Measurements from ENCODE around the gene ADORA1.

GRCh38 chr1:203177036-203177405, 49.5 kb downstream of the ADORA1 start:
- TF ChIP-seq, protein P1, sequence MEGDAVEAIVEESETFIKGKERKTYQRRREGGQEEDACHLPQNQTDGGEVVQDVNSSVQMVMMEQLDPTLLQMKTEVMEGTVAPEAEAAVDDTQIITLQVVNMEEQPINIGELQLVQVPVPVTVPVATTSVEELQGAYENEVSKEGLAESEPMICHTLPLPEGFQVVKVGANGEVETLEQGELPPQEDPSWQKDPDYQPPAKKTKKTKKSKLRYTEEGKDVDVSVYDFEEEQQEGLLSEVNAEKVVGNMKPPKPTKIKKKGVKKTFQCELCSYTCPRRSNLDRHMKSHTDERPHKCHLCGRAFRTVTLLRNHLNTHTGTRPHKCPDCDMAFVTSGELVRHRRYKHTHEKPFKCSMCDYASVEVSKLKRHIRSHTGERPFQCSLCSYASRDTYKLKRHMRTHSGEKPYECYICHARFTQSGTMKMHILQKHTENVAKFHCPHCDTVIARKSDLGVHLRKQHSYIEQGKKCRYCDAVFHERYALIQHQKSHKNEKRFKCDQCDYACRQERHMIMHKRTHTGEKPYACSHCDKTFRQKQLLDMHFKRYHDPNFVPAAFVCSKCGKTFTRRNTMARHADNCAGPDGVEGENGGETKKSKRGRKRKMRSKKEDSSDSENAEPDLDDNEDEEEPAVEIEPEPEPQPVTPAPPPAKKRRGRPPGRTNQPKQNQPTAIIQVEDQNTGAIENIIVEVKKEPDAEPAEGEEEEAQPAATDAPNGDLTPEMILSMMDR (CRISPR knock-in tag; IDR thresholded peaks at IDR 0.05) = no peak
- TF ChIP-seq, protein P2, sequence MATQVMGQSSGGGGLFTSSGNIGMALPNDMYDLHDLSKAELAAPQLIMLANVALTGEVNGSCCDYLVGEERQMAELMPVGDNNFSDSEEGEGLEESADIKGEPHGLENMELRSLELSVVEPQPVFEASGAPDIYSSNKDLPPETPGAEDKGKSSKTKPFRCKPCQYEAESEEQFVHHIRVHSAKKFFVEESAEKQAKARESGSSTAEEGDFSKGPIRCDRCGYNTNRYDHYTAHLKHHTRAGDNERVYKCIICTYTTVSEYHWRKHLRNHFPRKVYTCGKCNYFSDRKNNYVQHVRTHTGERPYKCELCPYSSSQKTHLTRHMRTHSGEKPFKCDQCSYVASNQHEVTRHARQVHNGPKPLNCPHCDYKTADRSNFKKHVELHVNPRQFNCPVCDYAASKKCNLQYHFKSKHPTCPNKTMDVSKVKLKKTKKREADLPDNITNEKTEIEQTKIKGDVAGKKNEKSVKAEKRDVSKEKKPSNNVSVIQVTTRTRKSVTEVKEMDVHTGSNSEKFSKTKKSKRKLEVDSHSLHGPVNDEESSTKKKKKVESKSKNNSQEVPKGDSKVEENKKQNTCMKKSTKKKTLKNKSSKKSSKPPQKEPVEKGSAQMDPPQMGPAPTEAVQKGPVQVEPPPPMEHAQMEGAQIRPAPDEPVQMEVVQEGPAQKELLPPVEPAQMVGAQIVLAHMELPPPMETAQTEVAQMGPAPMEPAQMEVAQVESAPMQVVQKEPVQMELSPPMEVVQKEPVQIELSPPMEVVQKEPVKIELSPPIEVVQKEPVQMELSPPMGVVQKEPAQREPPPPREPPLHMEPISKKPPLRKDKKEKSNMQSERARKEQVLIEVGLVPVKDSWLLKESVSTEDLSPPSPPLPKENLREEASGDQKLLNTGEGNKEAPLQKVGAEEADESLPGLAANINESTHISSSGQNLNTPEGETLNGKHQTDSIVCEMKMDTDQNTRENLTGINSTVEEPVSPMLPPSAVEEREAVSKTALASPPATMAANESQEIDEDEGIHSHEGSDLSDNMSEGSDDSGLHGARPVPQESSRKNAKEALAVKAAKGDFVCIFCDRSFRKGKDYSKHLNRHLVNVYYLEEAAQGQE (IDR thresholded peaks at IDR 0.05; ENCODE audit: borderline replicate concordance in 1 of 2, low read depth in 1 of 2, low read length in 2 of 2) = no peak
- no peak for TF ChIP-seq STAT5B (CRISPR knock-in tag; IDR thresholded peaks at IDR 0.05)
- TF ChIP-seq ZNF274 (CRISPR knock-in tag; IDR thresholded peaks at IDR 0.05) = no peak
- TF ChIP-seq TAF1 (CRISPR knock-in tag; IDR thresholded peaks at IDR 0.05) = no peak
- TF ChIP-seq, protein P3, sequence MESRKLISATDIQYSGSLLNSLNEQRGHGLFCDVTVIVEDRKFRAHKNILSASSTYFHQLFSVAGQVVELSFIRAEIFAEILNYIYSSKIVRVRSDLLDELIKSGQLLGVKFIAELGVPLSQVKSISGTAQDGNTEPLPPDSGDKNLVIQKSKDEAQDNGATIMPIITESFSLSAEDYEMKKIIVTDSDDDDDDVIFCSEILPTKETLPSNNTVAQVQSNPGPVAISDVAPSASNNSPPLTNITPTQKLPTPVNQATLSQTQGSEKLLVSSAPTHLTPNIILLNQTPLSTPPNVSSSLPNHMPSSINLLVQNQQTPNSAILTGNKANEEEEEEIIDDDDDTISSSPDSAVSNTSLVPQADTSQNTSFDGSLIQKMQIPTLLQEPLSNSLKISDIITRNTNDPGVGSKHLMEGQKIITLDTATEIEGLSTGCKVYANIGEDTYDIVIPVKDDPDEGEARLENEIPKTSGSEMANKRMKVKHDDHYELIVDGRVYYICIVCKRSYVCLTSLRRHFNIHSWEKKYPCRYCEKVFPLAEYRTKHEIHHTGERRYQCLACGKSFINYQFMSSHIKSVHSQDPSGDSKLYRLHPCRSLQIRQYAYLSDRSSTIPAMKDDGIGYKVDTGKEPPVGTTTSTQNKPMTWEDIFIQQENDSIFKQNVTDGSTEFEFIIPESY (CRISPR knock-in tag; IDR thresholded peaks at IDR 0.05) = no peak
- TF ChIP-seq SMC3 (IDR thresholded peaks at IDR 0.05; ENCODE audit: low read length) = no peak
- TF ChIP-seq ATF7-NPFF (CRISPR knock-in tag; IDR thresholded peaks at IDR 0.05; ENCODE audit: low read depth) = no peak
- TF ChIP-seq HNF4A (CRISPR knock-in tag; IDR thresholded peaks at IDR 0.05) = no peak
- no peak for TF ChIP-seq POLR2A (IDR thresholded peaks at IDR 0.05; ENCODE audit: insufficient read depth in 1 of 2, low read depth in 2 of 2, low read length in 2 of 2)
- no peak for TF ChIP-seq PRDM15 (CRISPR knock-in tag; IDR thresholded peaks at IDR 0.05)
- no peak for TF ChIP-seq TCF7L2 (IDR thresholded peaks at IDR 0.05; ENCODE audit: low read depth, low read length)
- TF ChIP-seq, protein P4, sequence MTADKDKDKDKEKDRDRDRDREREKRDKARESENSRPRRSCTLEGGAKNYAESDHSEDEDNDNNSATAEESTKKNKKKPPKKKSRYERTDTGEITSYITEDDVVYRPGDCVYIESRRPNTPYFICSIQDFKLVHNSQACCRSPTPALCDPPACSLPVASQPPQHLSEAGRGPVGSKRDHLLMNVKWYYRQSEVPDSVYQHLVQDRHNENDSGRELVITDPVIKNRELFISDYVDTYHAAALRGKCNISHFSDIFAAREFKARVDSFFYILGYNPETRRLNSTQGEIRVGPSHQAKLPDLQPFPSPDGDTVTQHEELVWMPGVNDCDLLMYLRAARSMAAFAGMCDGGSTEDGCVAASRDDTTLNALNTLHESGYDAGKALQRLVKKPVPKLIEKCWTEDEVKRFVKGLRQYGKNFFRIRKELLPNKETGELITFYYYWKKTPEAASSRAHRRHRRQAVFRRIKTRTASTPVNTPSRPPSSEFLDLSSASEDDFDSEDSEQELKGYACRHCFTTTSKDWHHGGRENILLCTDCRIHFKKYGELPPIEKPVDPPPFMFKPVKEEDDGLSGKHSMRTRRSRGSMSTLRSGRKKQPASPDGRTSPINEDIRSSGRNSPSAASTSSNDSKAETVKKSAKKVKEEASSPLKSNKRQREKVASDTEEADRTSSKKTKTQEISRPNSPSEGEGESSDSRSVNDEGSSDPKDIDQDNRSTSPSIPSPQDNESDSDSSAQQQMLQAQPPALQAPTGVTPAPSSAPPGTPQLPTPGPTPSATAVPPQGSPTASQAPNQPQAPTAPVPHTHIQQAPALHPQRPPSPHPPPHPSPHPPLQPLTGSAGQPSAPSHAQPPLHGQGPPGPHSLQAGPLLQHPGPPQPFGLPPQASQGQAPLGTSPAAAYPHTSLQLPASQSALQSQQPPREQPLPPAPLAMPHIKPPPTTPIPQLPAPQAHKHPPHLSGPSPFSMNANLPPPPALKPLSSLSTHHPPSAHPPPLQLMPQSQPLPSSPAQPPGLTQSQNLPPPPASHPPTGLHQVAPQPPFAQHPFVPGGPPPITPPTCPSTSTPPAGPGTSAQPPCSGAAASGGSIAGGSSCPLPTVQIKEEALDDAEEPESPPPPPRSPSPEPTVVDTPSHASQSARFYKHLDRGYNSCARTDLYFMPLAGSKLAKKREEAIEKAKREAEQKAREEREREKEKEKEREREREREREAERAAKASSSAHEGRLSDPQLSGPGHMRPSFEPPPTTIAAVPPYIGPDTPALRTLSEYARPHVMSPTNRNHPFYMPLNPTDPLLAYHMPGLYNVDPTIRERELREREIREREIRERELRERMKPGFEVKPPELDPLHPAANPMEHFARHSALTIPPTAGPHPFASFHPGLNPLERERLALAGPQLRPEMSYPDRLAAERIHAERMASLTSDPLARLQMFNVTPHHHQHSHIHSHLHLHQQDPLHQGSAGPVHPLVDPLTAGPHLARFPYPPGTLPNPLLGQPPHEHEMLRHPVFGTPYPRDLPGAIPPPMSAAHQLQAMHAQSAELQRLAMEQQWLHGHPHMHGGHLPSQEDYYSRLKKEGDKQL (CRISPR knock-in tag; IDR thresholded peaks at IDR 0.05; ENCODE audit: low read depth) = no peak
- no peak for TF ChIP-seq SIN3B (IDR thresholded peaks at IDR 0.05; ENCODE audit: low read length)

All from HepG2 (cell line).